ENCODE data around the gene KBTBD6. TPM values are rescaled to one million over a fixed set of nuclear protein-coding genes. Genes with fewer than 3 reads are reported as not detected.
A peak's percentile ranks its signal among the peaks of the same experiment; 100 is the strongest.

The KBTBD6 gene
- total RNA-seq, 1 experiment from 2014 or later: 9.2 TPM

DNA sequence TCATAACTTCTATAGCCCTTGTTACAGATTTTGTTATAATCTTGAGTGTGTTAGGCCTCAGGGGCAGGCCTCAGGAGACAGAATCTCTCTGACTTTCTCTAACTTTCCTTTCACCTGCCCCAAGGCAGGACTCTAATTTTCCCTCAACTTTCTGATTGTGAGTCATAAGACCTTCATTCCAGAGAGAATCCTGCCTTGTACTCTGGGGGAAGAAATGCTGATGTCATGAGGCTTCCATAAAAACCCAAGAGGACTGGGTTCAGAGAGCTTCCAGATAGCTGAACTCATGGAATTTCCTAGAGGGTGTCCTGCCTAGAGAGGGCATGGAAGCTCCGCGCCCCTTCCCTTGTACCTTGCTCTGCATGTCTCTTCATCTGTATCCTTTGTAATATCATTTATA is 5.3 kb upstream of the KBTBD6 start:
- POLR2A ChIA-PET: interaction anchor here (1.2 kb wide), 1 partner anchor 77 kb away, joined by 5 read pairs; the partner anchor contains the start of gene WBP4
- H3K4me1 Mint-ChIP-seq: peaks cover 22% of the 10 kb centered on the region
- H3K9me3 Mint-ChIP-seq: no peaks in the 10 kb centered on the region
- no peak for ATAC-seq
- H3K4me3 Mint-ChIP-seq: no peak overlapping the region
- TF ChIP-seq NFATC4 (CRISPR knock-in tag; IDR thresholded peaks at IDR 0.05): no peak
- TF ChIP-seq FOXP1 (CRISPR knock-in tag; IDR thresholded peaks at IDR 0.05; ENCODE audit: borderline replicate concordance): no peak
- no peak for TF ChIP-seq MYBL2 (CRISPR knock-in tag; IDR thresholded peaks at IDR 0.05)
- no peak for TF ChIP-seq ZNF416 (CRISPR knock-in tag; IDR thresholded peaks at IDR 0.05)
- TF ChIP-seq EMX1 (CRISPR knock-in tag; IDR thresholded peaks at IDR 0.05): no peak
- no peak for DNase-seq (ENCODE audit: low spot score)
- no peaks in the 10 kb centered on the region for H3K27me3 Mint-ChIP-seq (ENCODE audit: low read depth)
- peak overlapping the region; percentile 46; the same call in 1 of the 2 replicates for H3K27ac Mint-ChIP-seq
- no peaks in the 10 kb centered on the region for H3K36me3 Mint-ChIP-seq
- CTCF ChIA-PET: no interaction called here

GRCh38 chr13:41137241-41137640 is 4.6 kb upstream of the KBTBD6 start:
- CTCF ChIA-PET: no interaction called here
- TF ChIP-seq ZNF232 (CRISPR knock-in tag; IDR thresholded peaks at IDR 0.05) (no peak), ZNF138 (CRISPR knock-in tag; conservative IDR thresholded peaks at IDR 0.05) (no peak), ZNF317 (CRISPR knock-in tag; IDR thresholded peaks at IDR 0.05; ENCODE audit: borderline replicate concordance, low read depth) (no peak), ZNF671 (CRISPR knock-in tag; IDR thresholded peaks at IDR 0.05) (no peak), NFE2L1 (CRISPR knock-in tag; IDR thresholded peaks at IDR 0.05) (no peak), EMX1 (CRISPR knock-in tag; IDR thresholded peaks at IDR 0.05) (no peak), SOX15 (CRISPR knock-in tag; IDR thresholded peaks at IDR 0.05) (no peak), FOXK1 (CRISPR knock-in tag; IDR thresholded peaks at IDR 0.05) (no peak)
- TF ChIP-seq, protein P1, sequence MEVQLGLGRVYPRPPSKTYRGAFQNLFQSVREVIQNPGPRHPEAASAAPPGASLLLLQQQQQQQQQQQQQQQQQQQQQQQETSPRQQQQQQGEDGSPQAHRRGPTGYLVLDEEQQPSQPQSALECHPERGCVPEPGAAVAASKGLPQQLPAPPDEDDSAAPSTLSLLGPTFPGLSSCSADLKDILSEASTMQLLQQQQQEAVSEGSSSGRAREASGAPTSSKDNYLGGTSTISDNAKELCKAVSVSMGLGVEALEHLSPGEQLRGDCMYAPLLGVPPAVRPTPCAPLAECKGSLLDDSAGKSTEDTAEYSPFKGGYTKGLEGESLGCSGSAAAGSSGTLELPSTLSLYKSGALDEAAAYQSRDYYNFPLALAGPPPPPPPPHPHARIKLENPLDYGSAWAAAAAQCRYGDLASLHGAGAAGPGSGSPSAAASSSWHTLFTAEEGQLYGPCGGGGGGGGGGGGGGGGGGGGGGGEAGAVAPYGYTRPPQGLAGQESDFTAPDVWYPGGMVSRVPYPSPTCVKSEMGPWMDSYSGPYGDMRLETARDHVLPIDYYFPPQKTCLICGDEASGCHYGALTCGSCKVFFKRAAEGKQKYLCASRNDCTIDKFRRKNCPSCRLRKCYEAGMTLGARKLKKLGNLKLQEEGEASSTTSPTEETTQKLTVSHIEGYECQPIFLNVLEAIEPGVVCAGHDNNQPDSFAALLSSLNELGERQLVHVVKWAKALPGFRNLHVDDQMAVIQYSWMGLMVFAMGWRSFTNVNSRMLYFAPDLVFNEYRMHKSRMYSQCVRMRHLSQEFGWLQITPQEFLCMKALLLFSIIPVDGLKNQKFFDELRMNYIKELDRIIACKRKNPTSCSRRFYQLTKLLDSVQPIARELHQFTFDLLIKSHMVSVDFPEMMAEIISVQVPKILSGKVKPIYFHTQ (CRISPR knock-in tag; IDR thresholded peaks at IDR 0.05): no peak
- TF ChIP-seq, protein P2, sequence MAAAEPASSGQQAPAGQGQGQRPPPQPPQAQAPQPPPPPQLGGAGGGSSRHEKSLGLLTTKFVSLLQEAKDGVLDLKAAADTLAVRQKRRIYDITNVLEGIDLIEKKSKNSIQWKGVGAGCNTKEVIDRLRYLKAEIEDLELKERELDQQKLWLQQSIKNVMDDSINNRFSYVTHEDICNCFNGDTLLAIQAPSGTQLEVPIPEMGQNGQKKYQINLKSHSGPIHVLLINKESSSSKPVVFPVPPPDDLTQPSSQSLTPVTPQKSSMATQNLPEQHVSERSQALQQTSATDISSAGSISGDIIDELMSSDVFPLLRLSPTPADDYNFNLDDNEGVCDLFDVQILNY (CRISPR knock-in tag; IDR thresholded peaks at IDR 0.05): no peak
- no peak for ATAC-seq
- POLR2A ChIA-PET: no interaction called here
- no peaks in the 10 kb centered on the region for H3K9me3 Mint-ChIP-seq
- H3K27ac Mint-ChIP-seq: peak overlapping the region; percentile 30
- no peaks in the 10 kb centered on the region for H3K36me3 Mint-ChIP-seq
- DNase-seq (ENCODE audit: low spot score): no peak
- peaks cover 21% of the 10 kb centered on the region for H3K4me1 Mint-ChIP-seq
- no peaks in the 10 kb centered on the region for H3K27me3 Mint-ChIP-seq (ENCODE audit: low read depth)
- H3K4me3 Mint-ChIP-seq: no peak overlapping the region

GRCh38 chr13:41136396-41137031 is 3.9 kb upstream of the KBTBD6 start:
- Mint-ChIP-seq H3K27ac (peak overlapping the region; percentile 78), H3K27me3 (ENCODE audit: low read depth) (no peaks in the 10 kb centered on the region), H3K4me3 (no peak overlapping the region), H3K9me3 (no peaks in the 10 kb centered on the region), H3K4me1 (peaks cover 23% of the 10 kb centered on the region), H3K36me3 (no peaks in the 10 kb centered on the region)
- DNase-seq (ENCODE audit: low spot score): no peak
- no peak for TF ChIP-seq CREB1 (CRISPR knock-in tag; IDR thresholded peaks at IDR 0.05)
- no peak for TF ChIP-seq GTF2I (CRISPR knock-in tag; conservative IDR thresholded peaks at IDR 0.05)
- no peak for TF ChIP-seq HMGXB4 (CRISPR knock-in tag; IDR thresholded peaks at IDR 0.05)
- no peak for TF ChIP-seq FOXP1 (CRISPR knock-in tag; IDR thresholded peaks at IDR 0.05; ENCODE audit: borderline replicate concordance)
- no peak for TF ChIP-seq ZNF425 (CRISPR knock-in tag; conservative IDR thresholded peaks at IDR 0.05)
- TF ChIP-seq IRF2 (CRISPR knock-in tag; IDR thresholded peaks at IDR 0.05; ENCODE audit: borderline replicate concordance, low read depth): no peak
- TF ChIP-seq RELA (CRISPR knock-in tag; IDR thresholded peaks at IDR 0.05; ENCODE audit: borderline replicate concordance): no peak
- TF ChIP-seq ZNF121 (CRISPR knock-in tag; IDR thresholded peaks at IDR 0.05): no peak
- POLR2A ChIA-PET: no interaction called here
- ATAC-seq: no peak
- CTCF ChIA-PET: interaction anchor here (1.2 kb wide), 1 partner anchor 60 kb away, joined by 3 read pairs; no protein-coding TSS in a partner anchor

All from WTC11 (cell line).